ENCODE results near the gene OPN4. TPM values are rescaled to one million over a fixed set of nuclear protein-coding genes. Genes with fewer than 3 reads are reported as not detected.
"Not testable (repeated sequence)": the region's sequence is repeated elsewhere in the genome, so short reads cannot be mapped to it uniquely, and the experiment has no call there.

The OPN4 gene
- total RNA-seq = not detected in 2 replicates

DNA sequence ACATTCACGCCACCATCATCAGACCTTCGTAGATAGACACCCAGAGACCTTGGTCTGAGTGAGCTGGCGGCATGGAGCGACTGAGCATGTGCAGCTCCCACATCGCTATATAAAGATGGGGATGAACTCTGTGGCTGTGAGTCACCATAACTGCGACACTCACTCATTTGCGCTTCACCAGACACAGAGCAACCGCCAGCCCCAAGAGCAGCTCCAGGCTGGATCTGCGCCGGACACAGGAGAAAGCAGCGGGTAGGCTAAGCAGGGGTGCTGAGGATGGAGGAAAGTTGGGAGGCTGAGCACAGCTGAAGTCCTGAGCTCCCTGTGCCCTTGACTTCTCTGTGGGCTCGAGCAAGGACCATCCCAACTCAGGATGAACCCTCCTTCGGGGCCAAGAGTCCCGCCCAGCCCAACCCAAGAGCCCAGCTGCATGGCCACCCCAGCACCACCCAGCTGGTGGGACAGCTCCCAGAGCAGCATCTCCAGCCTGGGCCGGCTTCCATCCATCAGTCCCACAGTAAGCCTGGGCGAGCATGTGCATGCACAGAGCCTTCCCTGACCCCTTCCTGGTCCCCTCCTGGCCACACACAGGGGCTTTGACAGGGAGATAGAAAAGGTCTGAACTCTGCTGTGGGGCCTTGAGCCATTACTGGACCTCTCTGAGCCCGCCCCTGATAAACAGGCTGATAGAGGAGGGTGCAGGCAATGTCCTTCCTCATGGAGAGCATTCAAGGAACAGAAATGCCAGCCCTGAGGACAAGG lies at the start of gene OPN4:
TSS of gene OPN4 (plus strand) at position 137 of the 762 bp plus-strand sequence. CDS start at position 374, 237 bp downstream.
- no peak for DNase-seq (ENCODE audit: low read depth)

DNA sequence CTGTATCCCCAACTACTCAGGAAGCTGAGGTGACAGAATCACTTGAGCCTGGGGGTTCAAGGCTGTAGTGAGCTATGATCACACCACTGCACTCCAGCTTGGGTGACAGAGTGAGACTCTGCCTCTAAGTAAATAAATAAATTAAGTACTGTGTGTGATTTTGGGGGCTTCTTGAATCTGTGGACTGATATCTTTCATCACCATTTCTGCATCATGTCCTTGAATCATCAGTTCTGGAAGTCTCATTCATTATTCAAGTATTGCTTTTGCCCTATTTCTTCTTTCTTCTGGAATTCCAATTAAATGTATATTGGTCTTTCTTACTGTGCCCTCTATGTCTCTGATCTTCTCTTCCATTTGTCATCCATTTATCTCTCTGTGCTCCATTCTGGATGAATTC lies 46.7 kb upstream of the OPN4 start:
- no peak for DNase-seq (ENCODE audit: low read depth)

- no peak for DNase-seq (ENCODE audit: low read depth)
Measured at GRCh38 chr10:86609920-86610319, 44.4 kb upstream of the OPN4 start.

DNA sequence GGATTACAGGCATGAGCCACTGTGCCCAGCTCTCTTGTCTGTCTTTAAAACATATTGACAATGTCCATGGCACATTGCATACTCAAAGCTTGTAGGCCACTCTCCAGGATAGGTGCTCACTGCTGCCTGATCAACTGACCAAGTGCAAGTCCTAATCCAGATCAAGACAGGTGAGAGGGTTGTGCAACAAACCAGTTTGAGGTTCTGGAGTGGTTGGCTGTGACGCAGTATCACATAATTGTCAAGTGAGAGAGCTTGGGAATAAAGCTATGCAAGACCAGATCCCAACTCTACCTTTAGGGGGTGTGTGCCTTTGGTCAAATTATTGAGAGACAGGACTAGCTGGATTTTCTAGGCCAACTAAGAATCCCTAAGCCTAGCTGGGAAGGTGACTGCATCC lies 43.0 kb upstream of the OPN4 start:
- no peak for DNase-seq (ENCODE audit: low read depth)

DNA sequence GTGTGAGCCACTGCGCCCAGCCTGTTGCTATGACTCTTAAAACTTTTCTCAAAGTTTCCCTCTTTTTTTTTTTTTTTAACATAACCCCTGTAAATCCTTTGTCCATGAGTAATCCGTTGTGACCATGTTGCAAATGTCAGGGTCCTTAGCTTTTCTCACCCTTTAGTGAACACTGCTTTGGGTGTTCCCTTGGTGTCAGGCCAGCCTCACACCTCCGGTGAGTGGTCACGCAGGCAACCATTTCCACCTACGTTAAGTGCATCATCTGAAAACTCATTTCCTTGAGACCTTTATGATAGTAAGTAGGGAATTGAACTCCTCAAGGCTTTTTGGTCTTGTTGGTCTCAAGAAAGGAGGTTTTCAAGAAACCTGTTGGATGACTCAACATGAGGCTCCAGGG lies 41.3 kb upstream of the OPN4 start:
- no peak for DNase-seq (ENCODE audit: low read depth)

DNA sequence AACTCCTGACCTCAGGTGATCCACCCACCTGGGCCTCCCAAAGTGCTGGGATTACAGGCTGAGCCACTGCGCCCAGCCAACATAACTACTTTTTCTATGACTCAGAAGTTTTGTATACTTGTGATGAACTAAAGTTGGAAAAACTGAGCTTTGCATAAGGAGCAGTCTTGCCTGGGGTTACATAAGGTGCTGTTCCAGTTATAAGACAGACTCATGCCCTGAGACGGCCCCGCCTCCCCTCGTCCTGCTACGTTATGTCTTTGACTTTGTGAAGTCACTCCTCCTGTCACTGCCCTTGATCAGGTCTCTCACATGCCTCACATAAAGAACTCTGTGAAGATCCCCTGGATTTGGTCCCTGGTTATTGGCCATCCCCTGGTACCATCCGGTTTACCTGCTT lies 40.4 kb upstream of the OPN4 start:
- no peak for DNase-seq (ENCODE audit: low read depth)

GRCh38 chr10:86614853-86615252 lies 39.5 kb upstream of the OPN4 start:
- no peak for DNase-seq (ENCODE audit: low read depth)

GRCh38 chr10:86617278-86617677 lies 37.1 kb upstream of the OPN4 start:
- DNase-seq (ENCODE audit: low read depth) = not testable (repeated sequence)

GRCh38 chr10:86628311-86628710 lies 26.0 kb upstream of the OPN4 start:
- DNase-seq (ENCODE audit: low read depth) = no peak

DNA sequence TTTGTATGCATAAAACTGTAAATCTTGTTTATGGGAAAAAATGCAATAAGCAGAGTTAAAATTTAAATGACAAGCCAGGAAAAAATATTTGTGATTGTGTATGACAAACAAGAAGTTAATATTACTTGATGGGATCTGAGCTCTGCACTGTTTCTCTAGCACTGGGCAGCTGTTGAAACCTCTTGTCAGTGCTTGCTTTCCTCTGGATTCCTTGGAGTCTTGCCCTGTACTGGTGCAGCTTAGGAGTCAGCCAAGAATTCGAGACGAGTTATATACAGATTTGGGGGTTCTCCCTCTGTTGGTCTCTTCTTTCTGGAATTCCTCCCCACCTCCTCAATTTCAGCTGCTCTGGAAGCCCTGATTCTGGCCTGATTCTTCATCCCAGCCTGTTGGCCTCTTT lies 24.3 kb upstream of the OPN4 start:
- no peak for DNase-seq (ENCODE audit: low read depth)

GRCh38 chr10:86632009-86632800 lies 22.1 kb upstream of the OPN4 start:
- no peak for DNase-seq (ENCODE audit: low read depth)

GRCh38 chr10:86632951-86633350 lies 21.4 kb upstream of the OPN4 start:
- no peak for DNase-seq (ENCODE audit: low read depth)

- DNase-seq (ENCODE audit: low read depth) = peak; percentile 7
Measured at GRCh38 chr10:86635402-86635801, 18.9 kb upstream of the OPN4 start.

- no peak for DNase-seq (ENCODE audit: low read depth)
Measured at GRCh38 chr10:86636311-86636710, 18.0 kb upstream of the OPN4 start.

DNA sequence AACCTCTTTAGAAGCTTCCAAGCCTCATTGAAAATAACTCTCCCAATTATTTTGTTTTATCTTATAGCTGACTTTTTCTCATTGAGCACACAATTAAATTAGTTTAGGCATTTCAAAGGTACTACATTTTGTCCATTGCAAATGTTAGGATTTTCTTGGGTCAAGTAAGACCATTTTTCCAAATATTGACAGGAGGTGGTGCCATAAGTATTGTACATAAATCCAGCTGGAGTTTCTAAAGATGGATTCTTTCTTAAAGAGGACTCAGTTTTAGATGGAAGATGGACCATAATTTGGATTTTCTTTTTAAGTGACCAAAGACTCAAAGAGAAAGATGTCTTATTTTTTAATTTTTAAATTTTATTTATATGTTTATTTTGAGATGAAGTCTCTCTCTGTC lies 12.3 kb upstream of the OPN4 start:
- DNase-seq (ENCODE audit: low read depth) = no peak

DNA sequence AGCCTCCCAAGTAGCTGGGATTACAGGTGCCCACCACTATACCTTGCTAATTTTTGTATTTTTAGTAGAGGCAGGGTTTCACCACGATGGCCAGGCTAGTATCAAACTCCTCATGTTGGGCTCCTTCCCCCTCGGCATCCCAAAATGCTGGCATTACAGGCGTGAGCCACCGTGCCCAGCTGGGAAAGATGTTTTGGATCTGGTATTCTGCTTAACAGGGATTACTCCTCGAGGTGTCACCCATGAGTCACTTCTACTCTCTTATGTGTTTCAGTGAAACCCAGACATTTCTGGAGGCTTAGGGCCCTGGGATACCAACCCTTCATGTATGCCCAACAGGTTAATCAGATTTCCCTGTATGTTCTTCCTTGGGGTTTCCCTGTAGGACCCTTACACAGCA lies 11.8 kb upstream of the OPN4 start:
- peak; percentile 21 for DNase-seq (ENCODE audit: low read depth)

DNA sequence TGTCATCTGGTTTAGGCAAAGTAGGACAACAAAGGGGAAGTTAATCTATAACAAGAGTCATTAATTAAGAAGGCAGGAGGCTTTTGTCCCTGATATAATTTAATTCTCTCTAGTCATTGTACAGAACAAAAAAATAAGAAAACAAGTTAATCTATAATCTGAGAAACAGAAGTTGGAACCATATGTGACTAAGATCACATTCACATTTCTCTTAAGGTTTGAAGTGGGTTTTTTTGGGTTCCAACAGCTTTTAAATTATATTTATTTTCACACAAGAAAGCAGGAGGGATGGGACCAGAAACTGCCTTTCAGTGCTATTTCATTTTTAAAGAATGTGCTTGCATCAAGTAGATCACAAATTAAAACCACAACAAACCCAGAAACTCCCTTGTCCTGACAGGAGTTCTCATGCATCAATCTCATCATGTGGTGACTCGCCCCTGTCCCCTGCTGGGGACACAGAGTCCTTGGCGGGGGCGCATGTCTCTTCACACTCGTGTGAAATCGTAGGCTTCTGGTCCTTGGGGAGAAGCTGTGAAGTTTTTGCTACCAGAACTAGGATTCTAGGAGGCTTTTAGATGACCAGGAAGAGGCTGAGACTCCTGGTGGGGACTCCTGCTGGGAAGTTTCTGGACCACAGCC lies 10.1 kb upstream of the OPN4 start:
- peak; percentile 42 for DNase-seq (ENCODE audit: low read depth)

DNA sequence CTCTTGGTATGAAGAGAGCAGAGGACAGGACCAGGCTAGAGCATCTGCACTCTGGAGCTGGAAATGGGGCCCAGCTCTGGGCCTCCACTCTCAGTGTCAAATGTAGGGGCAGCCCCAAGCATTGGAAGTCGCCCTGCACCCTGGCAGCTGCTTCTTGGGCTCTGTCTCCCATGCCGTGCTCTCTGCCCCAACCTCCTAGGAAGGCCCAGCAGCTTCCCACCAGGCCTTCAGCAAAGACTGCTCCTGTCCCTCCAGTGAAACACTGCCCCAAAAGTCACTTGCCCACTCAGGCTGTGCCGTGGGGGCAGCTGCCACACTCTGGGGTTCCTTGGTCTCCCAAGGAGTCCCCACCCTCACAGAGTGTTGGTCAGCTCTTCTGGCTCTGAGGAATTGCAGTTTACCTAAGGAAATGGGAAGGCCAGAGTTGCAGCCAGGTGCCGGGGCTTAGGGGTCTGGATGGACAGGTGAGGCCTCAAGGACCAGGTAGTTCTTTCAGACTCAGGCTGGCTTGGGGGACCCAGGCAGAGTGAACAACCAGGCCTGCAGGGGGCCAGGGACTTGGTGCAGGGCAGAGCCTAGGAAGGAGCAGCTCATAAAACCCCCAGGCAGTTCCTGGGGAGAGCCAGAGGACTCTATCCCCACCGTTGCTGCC lies 9.4 kb upstream of the OPN4 start:
- DNase-seq (ENCODE audit: low read depth) = no peak

- DNase-seq (ENCODE audit: low read depth) = not testable (repeated sequence)
Measured at GRCh38 chr10:86645621-86646165, 8.7 kb upstream of the OPN4 start.

DNA sequence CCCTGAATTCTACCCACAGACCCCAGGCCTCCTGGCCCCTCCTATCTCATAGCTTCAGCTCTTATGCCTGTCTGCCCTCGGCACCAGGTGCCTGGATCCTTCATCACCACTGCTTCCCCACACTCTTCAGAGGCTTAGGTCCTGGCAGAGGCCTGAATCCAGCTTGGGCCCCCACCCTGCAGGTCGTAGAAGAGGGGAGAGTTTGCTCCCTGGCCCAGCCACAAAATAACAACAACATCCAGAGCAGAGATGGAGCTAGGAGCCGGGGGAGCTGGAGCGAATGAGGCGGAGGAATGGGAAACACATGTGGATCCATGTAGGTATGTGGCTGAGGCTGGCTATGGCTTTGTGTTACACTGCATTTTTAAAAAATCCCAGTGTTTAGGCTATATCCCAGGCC lies 7.8 kb upstream of the OPN4 start:
- no peak for DNase-seq (ENCODE audit: low read depth)

DNA sequence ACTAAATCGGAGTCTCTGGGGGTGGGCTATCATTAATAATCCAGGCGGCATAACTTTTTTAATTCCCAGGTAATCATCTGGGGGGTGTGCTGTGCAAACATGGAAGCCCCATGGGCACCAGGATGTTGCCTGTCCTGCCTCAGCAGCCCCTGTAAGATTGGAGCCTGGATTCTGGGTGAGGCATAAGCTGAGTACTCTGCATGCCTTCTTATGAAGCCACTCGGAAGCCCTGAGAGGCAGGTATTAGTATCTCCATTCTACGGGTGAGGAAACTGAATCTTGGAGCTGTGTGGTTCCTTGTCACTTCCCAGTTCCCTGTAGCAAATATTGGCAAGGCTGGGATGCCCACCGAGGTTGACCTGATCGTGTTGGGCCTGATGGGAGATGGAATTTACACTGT lies 7.4 kb upstream of the OPN4 start:
- no peak for DNase-seq (ENCODE audit: low read depth)

Measured in renal cortical epithelial cell (primary cell).